NCI-H1694 (cell line): ENCODE measurements around the gene LMAN2.
"Not testable (repeated sequence)": the region's sequence is repeated elsewhere in the genome, so short reads cannot be mapped to it uniquely, and the experiment has no call there.

Source experiments
- DNase-seq: peaks from one replicate; lab custom pipeline; 2025; lab: John Stamatoyannopoulos, UW

The LMAN2 gene

DNA sequence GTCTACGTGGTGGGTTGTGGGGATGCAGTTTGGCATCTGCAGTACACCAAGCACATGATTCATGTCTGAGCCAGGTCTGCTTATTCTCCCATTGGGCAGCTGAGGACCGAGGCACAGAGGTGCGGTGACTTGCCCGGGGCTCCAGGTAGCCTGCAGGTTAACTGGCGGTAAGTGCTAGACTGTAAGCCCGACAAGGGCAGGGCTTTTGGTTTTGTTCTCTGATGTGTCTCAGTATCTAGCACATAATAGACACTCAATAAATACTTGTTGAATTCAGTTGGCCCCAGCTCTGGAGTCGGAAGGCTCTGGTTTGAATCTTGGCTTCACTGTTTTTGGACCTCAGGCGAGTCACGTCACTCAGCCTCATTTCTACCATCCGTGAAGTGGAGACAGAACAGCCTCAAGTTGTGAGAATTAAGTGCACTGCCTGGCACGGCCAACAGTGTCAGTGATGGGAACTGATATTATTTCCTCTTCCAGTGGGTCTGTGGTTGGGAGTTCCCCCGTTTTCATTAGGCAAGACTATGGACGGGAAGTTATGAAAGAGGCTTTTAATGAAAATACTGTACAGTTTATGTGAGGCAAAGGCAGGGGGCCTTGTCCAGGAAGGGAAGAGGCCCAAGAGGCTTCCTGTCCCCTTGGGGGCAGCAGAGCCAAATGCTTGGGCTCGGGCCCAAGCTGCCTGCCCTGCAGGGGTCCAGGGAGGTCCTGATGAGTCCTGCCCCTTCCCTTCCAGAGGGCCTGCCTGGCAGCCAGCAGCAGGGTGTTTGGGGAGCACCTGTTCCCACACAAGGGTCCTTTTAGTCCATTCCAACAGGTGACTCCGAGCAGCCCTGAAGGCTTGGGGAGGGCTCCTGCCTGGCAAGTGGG lies 44.6 kb downstream of the LMAN2 start:
- DNase-seq = no peak

DNA sequence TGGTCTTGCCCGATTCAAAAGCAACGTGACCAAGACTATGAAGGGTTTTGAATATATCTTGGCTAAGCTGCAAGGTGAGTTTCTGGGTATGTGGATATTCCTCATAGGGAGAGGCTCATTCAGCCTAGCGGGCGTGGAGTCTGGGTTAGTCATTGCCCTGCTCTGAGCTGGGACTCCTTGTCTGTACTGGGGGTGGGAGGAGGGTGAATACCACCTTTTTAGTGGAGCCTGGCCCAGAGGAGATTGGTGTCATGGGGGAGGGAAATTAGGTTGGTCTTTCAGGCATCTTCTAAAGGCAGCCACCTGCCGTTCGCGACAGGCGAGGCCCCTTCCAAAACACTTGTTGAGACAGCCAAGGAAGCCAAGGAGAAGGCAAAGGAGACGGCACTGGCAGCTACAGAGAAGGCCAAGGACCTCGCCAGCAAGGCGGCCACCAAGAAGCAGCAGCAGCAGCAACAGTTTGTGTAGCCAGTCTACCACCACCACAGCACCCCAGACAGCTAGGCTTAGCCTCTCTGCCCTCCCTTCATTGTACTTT lies 45.3 kb downstream of the LMAN2 start:
- not testable (repeated sequence) for DNase-seq

DNA sequence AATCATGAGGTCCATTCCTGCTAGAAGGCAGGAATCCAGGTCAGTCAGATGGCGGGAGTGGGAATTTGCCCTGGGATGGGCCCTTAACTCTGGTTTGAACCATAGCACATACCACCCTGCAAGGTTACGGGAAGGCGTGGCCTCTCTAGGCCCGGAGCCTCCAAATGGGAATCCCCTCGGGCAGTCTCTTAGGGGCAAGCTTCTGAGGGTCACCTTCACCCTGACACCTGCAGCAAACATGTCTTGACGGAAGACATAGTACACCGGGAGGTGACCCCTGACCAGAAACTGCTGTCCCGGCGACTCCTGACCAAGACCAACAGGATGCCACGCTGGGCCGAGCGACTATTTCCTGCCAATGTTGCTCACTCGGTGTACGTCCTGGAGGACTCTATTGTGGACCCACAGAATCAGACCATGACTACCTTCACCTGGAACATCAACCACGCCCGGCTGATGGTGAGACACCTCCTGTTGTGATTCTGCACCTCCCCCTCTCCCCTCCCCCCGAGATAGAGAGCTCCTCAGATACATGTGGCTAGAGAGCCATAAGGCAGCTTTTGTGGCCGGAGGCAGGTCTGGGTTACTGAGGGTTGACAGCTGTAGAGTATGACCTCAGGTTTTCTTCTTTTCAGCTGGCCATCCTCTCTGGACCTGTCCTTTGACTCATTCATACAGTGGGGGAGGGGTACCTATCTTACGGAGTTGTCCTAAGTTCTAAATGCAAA lies 46.9 kb downstream of the LMAN2 start:
- no peak for DNase-seq

DNA sequence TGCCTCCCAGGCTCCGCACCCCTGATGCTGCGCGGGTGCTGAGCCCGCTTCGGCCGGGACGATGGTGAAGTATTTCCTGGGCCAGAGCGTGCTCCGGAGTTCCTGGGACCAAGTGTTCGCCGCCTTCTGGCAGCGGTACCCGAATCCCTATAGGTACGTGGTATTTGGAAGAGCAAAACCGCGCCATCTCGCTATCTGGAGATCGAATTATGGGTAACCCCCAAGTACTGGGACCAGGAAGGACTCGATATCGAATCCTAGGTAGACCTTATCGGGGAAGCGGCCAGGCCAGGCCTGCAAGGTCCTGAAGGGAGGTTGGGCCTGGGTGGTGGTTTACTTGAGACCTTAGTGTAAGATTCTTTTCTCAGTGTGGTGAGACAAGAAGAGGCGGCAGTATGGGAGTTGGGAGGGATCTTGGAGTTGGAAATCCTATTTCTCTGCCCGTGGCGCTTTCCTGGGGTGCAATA lies 47.5 kb downstream of the LMAN2 start:
- no peak for DNase-seq

DNA sequence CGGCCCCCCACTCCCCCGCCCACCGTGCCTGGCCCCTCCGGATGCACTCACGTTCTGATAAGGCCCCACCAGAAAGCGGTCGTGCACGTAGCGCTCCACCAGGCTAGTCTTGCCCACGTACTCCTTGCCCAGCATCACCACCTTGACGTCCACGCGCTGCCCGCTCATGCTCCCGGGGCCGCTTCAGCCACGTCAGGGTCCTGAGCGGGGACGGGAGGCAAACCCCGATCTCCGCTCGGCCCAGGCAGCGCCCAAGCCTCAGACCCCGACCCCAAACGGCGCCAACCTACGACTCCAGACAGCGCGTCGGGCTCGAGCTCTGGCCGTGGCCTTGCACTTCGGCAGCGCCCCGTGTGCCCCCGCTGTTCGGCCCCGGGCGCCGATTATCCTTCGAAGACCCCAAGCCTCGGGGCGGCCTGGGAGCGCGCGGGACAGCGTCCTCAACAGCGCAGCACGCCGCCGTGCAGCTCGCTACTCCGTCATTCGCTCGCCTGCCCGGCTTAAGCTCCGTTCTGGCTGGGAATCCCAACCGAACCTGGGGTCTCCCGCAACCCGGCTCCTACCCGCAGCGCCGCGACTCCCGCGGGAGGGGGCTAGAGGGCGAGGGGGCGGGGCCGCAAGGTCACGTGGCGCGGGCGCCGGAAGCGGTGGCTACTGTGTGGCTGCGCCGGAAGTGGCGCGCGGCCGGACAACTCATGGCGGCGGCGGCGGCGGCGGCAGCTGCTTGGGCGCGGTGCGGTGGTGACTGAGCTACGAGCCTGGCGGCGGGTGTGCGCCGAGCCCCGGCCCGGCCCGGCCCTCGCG lies 48.1 kb downstream of the LMAN2 start, which contains the start of the genes PRELID1 and RAB24:
Gene PRELID1, plus strand, starts transcription at position 679 of the 804 bp plus-strand sequence. CDS start 187 bp downstream, outside the sequence.
Gene RAB24, minus strand, starts transcription at position 599 of the 804 bp plus-strand sequence. Its CDS starts 431 bp downstream, at position 168.
- peak; percentile 53 for DNase-seq

DNA sequence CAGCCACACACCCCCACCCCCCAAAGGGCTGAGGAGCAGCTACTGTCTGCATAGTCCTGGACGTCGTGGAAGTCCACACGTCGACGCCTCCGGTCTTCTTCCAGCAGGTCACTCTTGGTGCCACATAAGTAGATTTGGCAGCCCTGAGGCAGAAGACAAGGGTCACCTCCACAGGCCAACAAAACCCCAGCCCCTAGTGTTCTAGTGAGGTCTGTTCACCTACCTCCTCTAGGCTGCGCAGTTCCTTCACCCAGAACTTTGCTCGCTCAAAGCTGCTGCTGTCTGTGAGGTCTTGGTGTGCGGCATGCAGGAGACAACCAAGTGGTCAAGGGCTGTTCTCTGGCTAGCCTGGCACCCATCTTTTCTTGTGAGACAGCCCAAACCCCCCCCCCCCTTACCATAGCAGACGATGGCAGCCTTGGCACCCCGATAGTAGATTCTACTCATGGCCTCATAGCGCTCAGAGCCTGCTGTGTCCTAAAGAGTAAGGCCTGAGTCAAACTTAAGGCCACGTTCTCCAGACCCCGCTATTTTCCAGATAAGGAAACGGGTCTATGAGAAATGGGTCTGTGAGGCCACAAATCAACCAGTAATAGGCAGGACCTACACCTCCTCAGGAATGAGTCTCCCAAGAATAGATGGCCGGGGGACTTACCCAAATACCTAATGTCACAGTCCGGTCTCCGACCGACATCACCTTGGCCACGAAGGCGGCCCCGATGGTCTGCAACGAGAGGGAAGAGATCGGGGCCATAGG lies 48.9 kb downstream of the LMAN2 start:
- no peak for DNase-seq

DNA sequence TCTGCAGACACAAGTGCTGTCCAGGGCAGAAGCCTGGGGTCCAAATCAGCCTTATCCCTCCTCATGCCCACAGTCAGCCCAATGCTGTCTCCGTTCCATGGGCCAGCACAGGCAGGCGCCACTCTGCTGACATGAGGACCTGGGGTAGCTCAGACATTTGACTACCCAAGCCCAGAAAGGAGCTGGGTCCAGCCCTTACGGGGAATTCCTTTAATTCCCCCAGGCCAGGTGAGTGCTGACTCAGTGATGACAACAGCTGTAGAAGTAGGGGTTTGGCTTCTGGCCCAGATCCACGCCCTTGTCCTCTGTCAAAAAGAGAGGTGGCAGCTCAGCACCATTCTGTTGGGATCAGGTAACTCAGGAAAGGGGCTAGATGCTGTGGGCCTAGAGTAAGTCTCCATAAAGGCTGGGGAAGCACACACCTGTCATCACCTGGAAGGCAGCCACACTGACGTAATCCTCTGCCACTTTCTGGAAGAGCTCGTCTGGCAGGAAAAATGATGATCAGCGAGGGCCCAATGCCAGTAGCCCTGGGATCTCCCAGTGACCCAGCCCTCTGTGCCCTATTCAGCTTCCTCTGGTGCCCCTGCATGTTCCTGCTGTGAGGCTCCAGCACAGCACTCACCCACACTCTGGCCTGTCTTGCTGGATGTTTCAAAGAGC lies 49.8 kb downstream of the LMAN2 start:
- DNase-seq = no peak

DNA sequence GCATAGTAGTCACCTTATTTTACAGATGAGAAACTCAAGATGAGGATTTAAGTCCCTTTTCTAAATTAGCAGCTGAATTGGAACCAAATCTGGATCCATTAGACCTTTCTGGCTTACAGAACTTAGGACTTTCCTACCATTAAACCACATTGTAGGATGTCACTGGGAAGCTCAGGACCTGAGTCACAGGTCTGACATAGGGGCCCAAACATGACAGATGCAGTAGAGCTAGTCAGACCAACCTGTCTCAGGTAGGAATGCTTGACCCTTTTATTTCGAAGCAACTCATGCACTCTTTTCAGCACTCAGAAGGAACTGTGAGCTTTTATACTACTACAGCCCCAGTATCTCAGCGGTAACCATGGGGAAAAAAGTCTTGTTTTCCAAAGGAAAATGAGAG lies 50.5 kb downstream of the LMAN2 start:
- no peak for DNase-seq

DNA sequence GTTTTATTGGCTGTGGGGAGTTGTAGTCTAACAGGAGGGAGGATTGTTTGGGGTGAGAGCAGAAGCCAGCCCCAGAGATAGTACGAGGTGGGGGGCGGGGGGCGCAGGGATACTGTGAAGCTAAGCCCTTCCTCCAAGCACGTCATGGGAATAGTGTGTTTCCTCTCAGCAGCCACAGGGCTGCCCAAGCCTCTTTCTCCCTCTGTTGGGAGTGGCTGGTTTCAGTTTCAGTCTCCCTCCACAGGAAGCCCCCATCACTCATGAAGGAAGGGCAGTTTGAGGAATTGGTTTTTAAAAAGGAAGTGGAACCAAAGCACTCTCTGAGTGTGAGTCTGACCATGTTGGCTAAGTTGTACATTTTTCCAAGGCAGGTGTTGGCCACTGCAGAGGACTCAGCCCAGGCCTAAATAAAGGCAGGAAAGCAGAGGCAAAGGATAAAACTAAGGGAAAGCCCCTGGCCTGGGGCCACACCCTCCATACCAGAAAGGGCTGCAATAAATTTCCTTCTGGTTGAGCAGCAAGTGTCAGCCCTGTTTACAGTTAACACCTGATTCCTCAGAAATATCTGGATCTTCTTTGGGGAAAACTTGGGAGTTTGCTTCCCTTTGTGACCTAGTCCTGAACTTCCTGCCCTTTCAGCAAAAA lies 51.1 kb downstream of the LMAN2 start:
- DNase-seq = no peak

DNA sequence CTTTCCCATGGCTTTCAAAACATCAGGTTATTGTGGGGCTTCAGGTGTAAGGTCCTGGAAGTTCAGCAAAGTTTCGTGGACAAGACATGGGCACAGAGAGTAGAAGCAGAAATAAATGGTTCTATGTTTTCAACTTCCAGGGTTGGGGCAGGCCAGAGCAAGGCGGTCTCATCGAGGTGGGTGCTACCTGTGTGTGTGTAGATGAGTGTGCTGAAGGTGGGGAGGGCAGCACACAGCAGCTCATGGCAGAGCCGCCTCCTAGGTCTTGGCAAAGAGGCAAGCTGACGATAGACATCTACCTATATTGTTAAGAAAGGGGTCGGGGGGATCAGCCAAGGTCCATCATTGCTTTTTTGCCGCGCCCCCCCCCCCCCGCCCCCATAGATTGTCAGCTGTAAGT lies 51.8 kb downstream of the LMAN2 start:
- DNase-seq = no peak

DNA sequence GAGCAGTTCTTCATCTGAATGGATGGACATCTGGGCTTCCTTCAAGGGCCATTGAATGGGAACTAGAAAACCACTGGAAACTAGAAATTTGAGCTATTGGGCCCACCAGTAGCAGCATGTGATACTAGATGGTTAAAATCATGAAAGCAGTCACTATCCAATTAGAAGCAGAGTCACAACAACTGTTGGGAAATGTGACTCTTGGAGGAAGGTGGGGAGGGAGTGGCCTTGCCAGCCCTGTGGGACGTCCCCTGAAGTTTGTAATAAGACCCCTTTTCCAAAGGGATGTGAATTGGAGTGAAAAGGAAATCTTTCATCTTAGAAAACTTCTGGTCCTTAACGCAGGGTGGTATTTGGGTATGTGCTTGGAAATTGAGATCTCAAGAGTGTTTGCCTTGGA lies 53.5 kb downstream of the LMAN2 start:
- no peak for DNase-seq

DNA sequence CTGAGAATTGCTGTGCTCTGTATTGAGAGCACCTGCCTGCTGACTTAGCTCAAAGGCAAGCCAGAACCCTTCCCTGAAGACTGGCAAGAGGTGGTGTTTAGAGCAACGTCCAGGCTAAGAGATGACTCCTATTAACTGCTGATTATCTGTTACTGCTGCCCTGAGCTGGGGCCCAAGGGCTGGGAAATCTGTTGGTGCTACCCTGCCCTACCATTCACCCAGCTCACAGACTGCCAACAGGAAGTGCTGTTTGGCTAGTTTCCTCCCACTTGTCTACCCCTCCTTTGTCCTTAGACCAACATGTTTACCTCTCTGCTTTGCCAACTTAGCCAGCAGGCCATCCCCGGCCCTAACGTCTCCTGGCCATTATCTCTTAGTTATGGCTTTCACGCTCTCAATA lies 54.9 kb downstream of the LMAN2 start:
- DNase-seq = no peak

DNA sequence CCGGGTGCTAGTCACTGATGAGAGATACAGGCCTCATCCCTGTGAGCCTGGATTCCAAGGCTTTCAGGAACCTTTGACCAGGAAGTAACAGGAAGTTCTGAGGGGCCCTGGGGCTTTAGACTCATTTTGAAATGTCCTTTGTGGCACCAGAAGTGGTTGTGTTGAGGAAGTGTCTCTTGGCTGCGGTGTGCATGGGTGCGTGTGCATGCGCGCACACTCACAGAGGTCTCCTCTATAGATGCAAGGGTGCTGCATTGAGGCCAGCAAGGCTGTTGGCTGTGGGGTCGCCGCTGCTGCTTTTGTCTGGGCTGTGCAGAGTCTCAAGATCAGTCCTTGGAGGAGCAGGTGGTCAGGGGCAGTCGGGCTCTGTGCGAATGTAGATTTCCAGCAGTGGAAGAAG lies 55.5 kb downstream of the LMAN2 start:
- no peak for DNase-seq

DNA sequence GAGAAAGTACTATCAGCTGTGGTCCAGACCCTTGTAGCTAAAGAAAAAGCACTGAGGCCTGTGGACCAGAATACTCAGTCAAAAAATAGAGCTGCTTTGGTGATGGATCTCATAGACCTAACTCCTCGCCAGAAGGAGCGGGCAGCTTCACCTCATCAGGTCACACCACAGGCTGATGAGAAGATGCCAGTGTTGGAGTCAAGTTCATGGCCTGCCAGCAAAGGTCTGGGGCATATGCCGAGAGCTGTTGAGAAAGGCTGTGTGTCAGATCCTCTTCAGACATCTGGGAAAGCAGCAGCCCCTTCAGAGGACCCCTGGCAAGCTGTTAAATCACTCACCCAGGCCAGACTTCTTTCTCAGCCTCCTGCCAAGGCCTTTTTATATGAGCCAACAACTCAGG lies 56.8 kb downstream of the LMAN2 start:
- no peak for DNase-seq

DNA sequence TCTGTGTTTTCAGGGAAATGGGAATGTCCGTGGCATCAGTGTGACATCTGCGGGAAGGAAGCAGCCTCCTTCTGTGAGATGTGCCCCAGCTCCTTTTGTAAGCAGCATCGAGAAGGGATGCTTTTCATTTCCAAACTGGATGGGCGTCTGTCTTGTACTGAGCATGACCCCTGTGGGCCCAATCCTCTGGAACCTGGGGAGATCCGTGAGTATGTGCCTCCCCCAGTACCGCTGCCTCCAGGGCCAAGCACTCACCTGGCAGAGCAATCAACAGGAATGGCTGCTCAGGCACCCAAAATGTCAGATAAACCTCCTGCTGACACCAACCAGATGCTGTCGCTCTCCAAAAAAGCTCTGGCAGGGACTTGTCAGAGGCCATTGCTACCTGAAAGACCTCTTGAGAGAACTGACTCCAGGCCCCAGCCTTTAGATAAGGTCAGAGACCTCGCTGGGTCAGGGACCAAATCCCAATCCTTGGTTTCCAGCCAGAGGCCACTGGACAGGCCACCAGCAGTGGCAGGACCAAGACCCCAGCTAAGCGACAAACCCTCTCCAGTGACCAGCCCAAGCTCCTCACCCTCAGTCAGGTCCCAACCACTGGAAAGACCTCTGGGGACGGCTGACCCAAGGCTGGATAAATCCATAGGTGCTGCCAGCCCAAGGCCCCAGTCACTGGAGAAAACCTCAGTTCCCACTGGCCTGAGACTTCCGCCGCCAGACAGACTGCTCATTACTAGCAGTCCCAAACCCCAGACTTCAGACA lies 57.5 kb downstream of the LMAN2 start:
- DNase-seq = no peak

DNA sequence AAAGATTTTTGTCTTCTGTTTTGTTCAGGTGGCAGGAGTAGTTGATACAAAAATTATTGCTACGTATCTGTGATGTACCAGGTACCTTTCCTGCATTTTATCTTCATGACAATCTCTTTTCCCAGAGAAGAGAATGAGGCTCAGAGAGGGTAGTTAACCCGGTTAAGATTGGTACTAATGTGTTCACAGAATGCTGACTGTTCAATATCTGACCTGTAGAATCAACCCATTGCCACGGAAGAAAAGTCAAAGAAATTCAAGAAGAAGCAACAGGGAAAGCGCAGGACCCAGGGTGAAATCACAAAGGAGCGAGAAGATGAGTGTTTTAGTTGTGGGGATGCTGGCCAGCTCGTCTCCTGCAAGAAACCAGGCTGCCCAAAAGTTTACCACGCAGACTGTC lies 59.7 kb downstream of the LMAN2 start:
- no peak for DNase-seq

DNA sequence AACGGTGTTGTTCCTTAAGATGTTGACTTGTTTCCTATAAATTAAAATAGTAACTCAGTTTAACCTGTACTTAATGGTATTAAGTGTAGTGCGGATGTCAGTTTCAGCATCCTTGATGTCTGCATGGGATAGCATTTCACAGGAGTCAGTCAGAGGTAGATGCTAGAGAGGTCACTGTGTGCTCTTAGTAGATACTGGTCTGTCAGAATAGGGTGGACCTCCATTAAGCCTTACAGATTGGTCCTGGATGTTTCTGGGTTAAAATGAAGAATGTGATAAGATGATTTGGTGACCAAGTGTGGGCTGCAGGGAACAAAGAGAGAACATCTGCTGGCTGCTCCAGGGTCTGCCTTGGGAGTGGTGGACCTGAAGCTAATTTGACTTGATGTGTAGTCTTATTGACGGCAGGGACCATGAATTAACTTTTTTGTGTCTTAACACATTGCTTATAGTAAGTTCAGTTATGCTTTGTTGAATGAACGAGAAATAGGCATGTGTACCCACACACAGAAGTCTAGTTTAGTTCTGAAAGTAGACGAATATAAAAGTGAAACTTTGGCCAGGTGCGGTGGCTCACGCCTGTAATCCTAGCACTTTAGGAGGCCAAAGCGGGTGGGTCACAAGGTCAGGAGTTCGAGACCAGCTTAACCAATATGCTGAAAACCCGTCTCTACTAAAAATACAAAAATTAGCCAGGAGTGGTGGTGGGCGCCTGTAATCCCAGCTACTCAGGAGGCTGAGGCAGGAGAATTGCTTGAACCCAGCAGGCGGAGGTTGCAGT lies 60.5 kb downstream of the LMAN2 start:
- no peak for DNase-seq

DNA sequence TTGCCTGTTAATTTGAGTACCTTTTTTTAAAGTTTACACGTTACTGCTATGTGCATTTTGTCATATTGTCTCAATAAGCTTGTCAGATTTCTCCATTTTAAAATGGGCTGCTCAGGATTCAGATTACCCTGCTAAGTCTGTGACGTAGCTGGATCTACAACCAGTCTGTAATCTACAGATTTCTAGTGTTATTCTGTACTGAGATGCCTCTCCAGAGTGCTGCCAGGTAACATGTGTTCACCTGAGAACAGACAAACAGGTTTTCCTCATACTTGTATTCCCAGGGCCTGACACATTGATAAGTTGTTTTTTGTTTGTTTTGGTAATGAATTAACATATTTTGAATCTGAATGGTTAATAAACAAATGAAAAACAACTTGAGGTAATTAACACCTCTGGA lies 63.3 kb downstream of the LMAN2 start:
- no peak for DNase-seq
